OCI-M1 (cell line): ENCODE measurements around the gene ARMH4.

Source experiments
- DNase-seq: peaks from one replicate; lab custom pipeline; 2025; lab: John Stamatoyannopoulos, UW

The ARMH4 gene

GRCh38 chr14:58098507-58098906 is 53.5 kb downstream of the ARMH4 start:
- no peak for DNase-seq

GRCh38 chr14:58096731-58097130 is 55.3 kb downstream of the ARMH4 start:
- no peak for DNase-seq

GRCh38 chr14:58091883-58092630 is 60.0 kb downstream of the ARMH4 start:
- no peak for DNase-seq

- DNase-seq: no peak
Measured at GRCh38 chr14:58089612-58090011, 62.4 kb downstream of the ARMH4 start.

- no peak for DNase-seq
Measured at GRCh38 chr14:58088961-58089360, 63.1 kb downstream of the ARMH4 start.

GRCh38 chr14:58085877-58086276 is 66.1 kb downstream of the ARMH4 start:
- no peak for DNase-seq

- DNase-seq: peak; percentile 4
Measured at GRCh38 chr14:58082491-58083098, 69.4 kb downstream of the ARMH4 start.

GRCh38 chr14:58082011-58082410 is 70.0 kb downstream of the ARMH4 start:
- no peak for DNase-seq

GRCh38 chr14:58078471-58078870 is 73.5 kb downstream of the ARMH4 start:
- DNase-seq: no peak

GRCh38 chr14:58078068-58078467 is 73.9 kb downstream of the ARMH4 start:
- DNase-seq: no peak

GRCh38 chr14:58077621-58078020 is 74.4 kb downstream of the ARMH4 start:
- DNase-seq: no peak

- no peak for DNase-seq
Measured at GRCh38 chr14:58073516-58073915, 78.5 kb downstream of the ARMH4 start.

- DNase-seq: peak; percentile 66
Measured at GRCh38 chr14:58072288-58073071, 79.5 kb downstream of the ARMH4 start.

- DNase-seq: no peak
Measured at GRCh38 chr14:58071341-58071740, 80.7 kb downstream of the ARMH4 start.

- DNase-seq: no peak
Measured at GRCh38 chr14:58068306-58068705, 83.7 kb downstream of the ARMH4 start.

GRCh38 chr14:58066115-58066514 is 85.9 kb downstream of the ARMH4 start:
- DNase-seq: no peak

- DNase-seq: no peak
Measured at GRCh38 chr14:58061581-58061980, 90.4 kb downstream of the ARMH4 start.

GRCh38 chr14:58060898-58061297 is 91.1 kb downstream of the ARMH4 start:
- no peak for DNase-seq

- DNase-seq: no peak
Measured at GRCh38 chr14:58060077-58060476, 91.9 kb downstream of the ARMH4 start.

- DNase-seq: no peak
Measured at GRCh38 chr14:58059126-58059525, 92.9 kb downstream of the ARMH4 start.

- no peak for DNase-seq
Measured at GRCh38 chr14:58055497-58056010, 96.5 kb downstream of the ARMH4 start.

GRCh38 chr14:58054100-58054499 is 97.9 kb downstream of the ARMH4 start:
- no peak for DNase-seq

- peak; percentile 6 for DNase-seq
Measured at GRCh38 chr14:58048219-58048618, 103.8 kb downstream of the ARMH4 start.
